GM12878 (cell line): ENCODE results near the gene PIM2. TPM values are rescaled to one million over a fixed set of nuclear protein-coding genes. Genes with fewer than 3 reads are reported as not detected.
A peak's percentile ranks its signal among the peaks of the same experiment; 100 is the strongest.

ENCODE experiments used
- ASH2L ChIP-seq: fragments of 300-600, 200-600 bp; sonication (generic); IDR thresholded peaks from 2 replicates; pipeline ENCODE4 v1.6.1; 2017; ENCODE audit warnings: low read depth, mild to moderate bottlenecking, borderline replicate concordance
- ATF3 ChIP-seq: IDR thresholded peaks from 2 replicates; pipeline ENCODE4 v1.6.1; 2011; ENCODE audit warnings: low read depth, mild to moderate bottlenecking, low read length, moderate library complexity, borderline replicate concordance; ENCODE audit errors: extremely low read depth
- CBFB ChIP-seq: IDR thresholded peaks from 2 replicates; pipeline ENCODE4 v1.6.1; 2016; ENCODE audit warnings: antibody characterized with exemption, low read depth
- CEBPB ChIP-seq, 2 experiments: fragments of 150-350 bp in 1 of 2; IDR thresholded peaks; 2 replicates each; pipeline ENCODE4 v1.6.1; 2012 to 2014; ENCODE audit warnings: low read depth in 2 of 2, low read length in 2 of 2, borderline replicate concordance in 1 of 2, inconsistent platforms in 1 of 2
- CHD1 ChIP-seq: IDR thresholded peaks from 2 replicates; pipeline ENCODE4 v1.6.1; 2012; ENCODE audit warnings: low read depth, low read length, improper control_type of control experiment
- CREM ChIP-seq: IDR thresholded peaks from 2 replicates; pipeline ENCODE4 v1.6.1; 2014; ENCODE audit warnings: antibody characterized with exemption, low read depth
- CTCF ChIP-seq, 3 experiments: IDR thresholded peaks in 2 of 3; conservative IDR thresholded peaks in 1 of 3; 2 replicates each; pipeline ENCODE4 v1.5.1; 2011; ENCODE audit warnings: low read depth in 3 of 3, low read length in 3 of 3, mild to moderate bottlenecking in 3 of 3, control low read depth in 2 of 3, moderate library complexity in 2 of 3, inconsistent platforms in 1 of 3, mixed read lengths in 1 of 3; ENCODE audit not compliant: control insufficient read depth in 2 of 3, insufficient read depth in 1 of 3; ENCODE audit errors: extremely low read depth in 1 of 3
- E4F1 ChIP-seq: fragments of 450-650 bp; IDR thresholded peaks from 2 replicates; pipeline ENCODE4 v1.6.1; 2018; ENCODE audit warnings: borderline replicate concordance, mild to moderate bottlenecking; ENCODE audit not compliant: partially characterized antibody
- EP300 ChIP-seq, 2 experiments: fragments of 150-350 bp in 1 of 2; IDR thresholded peaks; 2 replicates each; pipeline ENCODE4 v1.6.1; 2011 to 2012; ENCODE audit warnings: low read depth in 2 of 2, low read length in 2 of 2, borderline replicate concordance in 1 of 2, improper control_type of control experiment in 1 of 2, inconsistent platforms in 1 of 2; ENCODE audit not compliant: control insufficient read depth in 1 of 2
- FOXK2 ChIP-seq: fragments of 450-650 bp; IDR thresholded peaks from 2 replicates; pipeline ENCODE4 v1.6.1; 2017; ENCODE audit warnings: mild to moderate bottlenecking, moderate library complexity
- FOXM1 ChIP-seq: IDR thresholded peaks from 2 replicates; pipeline ENCODE4 v1.6.1; 2012; ENCODE audit warnings: low read depth, mild to moderate bottlenecking, inconsistent platforms, low read length, moderate library complexity
- GABPA ChIP-seq: IDR thresholded peaks from 2 replicates; pipeline ENCODE4 v1.6.1; 2014; ENCODE audit warnings: antibody characterized with exemption, low read depth, mild to moderate bottlenecking, inconsistent platforms
- GATAD2B ChIP-seq: fragments of 450-650 bp; conservative IDR thresholded peaks from 2 replicates; pipeline ENCODE4 v1.6.1; 2017; ENCODE audit warnings: low read depth, mild to moderate bottlenecking, moderate library complexity
- IKZF2 ChIP-seq, 2 experiments: fragments of 450-650 bp; IDR thresholded peaks; 2 replicates each; pipeline ENCODE4 v1.6.1; 2017; ENCODE audit warnings: mild to moderate bottlenecking in 2 of 2, moderate library complexity in 2 of 2
- KLF5 ChIP-seq: fragments of 450-650 bp; IDR thresholded peaks from 2 replicates; pipeline ENCODE4 v1.6.1; 2014; ENCODE audit warnings: mild to moderate bottlenecking; ENCODE audit not compliant: partially characterized antibody
- LARP7 ChIP-seq: fragments of 450-650 bp; IDR thresholded peaks from 2 replicates; pipeline ENCODE4 v1.6.1; 2017; ENCODE audit warnings: mild to moderate bottlenecking
- MEF2A ChIP-seq: IDR thresholded peaks from 2 replicates; pipeline ENCODE4 v1.6.1; 2011; ENCODE audit warnings: low read depth, mild to moderate bottlenecking, low read length, moderate library complexity; ENCODE audit not compliant: insufficient read depth
- MXI1 ChIP-seq: fragments of 150-350 bp; IDR thresholded peaks from 2 replicates; pipeline ENCODE4 v1.6.1; 2011; ENCODE audit warnings: low read depth, mild to moderate bottlenecking, inconsistent platforms, low read length, improper control_type of control experiment
- NFXL1 ChIP-seq: fragments of 450-650 bp; IDR thresholded peaks from 2 replicates; pipeline ENCODE4 v1.6.1; 2017; ENCODE audit warnings: antibody characterized with exemption, mild to moderate bottlenecking, borderline replicate concordance
- NFYB ChIP-seq: IDR thresholded peaks from 2 replicates; pipeline ENCODE4 v1.6.1; 2011; ENCODE audit warnings: low read depth, mild to moderate bottlenecking, low read length, improper control_type of control experiment, moderate library complexity; ENCODE audit not compliant: insufficient read depth
- NR2F1 ChIP-seq: fragments of 450-650 bp; conservative IDR thresholded peaks from 2 replicates; pipeline ENCODE4 v1.6.1; 2017; ENCODE audit warnings: mild to moderate bottlenecking
- POLR2AphosphoS2 ChIP-seq: IDR thresholded peaks from 2 replicates; pipeline ENCODE4 v1.6.1; 2011; ENCODE audit warnings: low read depth, mild to moderate bottlenecking, low read length, improper control_type of control experiment, moderate library complexity
- POU2F2 ChIP-seq: IDR thresholded peaks from 3 replicates; pipeline ENCODE4 v1.6.1; 2011; ENCODE audit warnings: low read depth, mild to moderate bottlenecking, low read length, borderline replicate concordance
- SUZ12 ChIP-seq: fragments of 200-600 bp; sonication (generic); IDR thresholded peaks from one replicate; pipeline ENCODE4 v1.6.1; 2018; ENCODE audit warnings: antibody characterized with exemption, mild to moderate bottlenecking; ENCODE audit not compliant: unreplicated experiment
- TBL1XR1 ChIP-seq: IDR thresholded peaks from 2 replicates; pipeline ENCODE4 v1.6.1; 2012; ENCODE audit warnings: low read depth, low read length, improper control_type of control experiment
- USF1 ChIP-seq: IDR thresholded peaks from 2 replicates; pipeline ENCODE4 v1.6.1; 2011; ENCODE audit warnings: borderline replicate concordance, low read depth, mild to moderate bottlenecking, moderate library complexity, mixed read lengths, low read length; ENCODE audit not compliant: insufficient read depth; ENCODE audit errors: extremely low read length
- polyA plus RNA-seq, 11 experiments: library from polyadenylated mRNA; depleted of rRNA in 4 of 11; unstranded in 6 of 11; stranded (reverse) in 5 of 11; fragments of >200 nt; fragmentation: Nextera tagmentation in 4 of 11; fragmentation: Illumina TruSeq in 1 of 11; extraction: Ambion mirVana in 4 of 11; extraction: Trizol in 1 of 11; gene quantifications; 1 replicate in 1 of 11; 2 replicates in 10 of 11; pipeline versions ENCODE4 v1.2.1 to v1.2.3, GENCODE V29; 2011 to 2016; ENCODE audit warnings: inconsistent platforms in 2 of 11, missing spikeins in 2 of 11, low read depth in 1 of 11
- total RNA-seq, 4 experiments: library from RNA; depleted of rRNA in 3 of 4; stranded (reverse); fragments of >200 nt in 3 of 4; fragmentation: Illumina TruSeq in 1 of 4; extraction: Trizol in 1 of 4; gene quantifications; 2 replicates each; pipeline versions ENCODE4 v1.2.1 to v1.2.3, GENCODE V29; 2013 to 2021

PIM2 gene
- total and polyA plus RNA-seq, 10 of the 15 experiments (the other 5 are each of a cell fraction or from before 2014, with no cell fraction given): 19.2 to 96.8 (median 32.3) TPM

GRCh38 chrX:48897157-48897624 lies 21.6 kb downstream of the PIM2 start (continued):
- TF ChIP-seq KLF5: no peak
- TF ChIP-seq MEF2A: no peak
- no peak for TF ChIP-seq USF1
- TF ChIP-seq CEBPB (IDR thresholded peaks at IDR 0.05; ENCODE audit: borderline replicate concordance in 1 of 2, low read depth in 2 of 2, low read length in 2 of 2): no peak
- TF ChIP-seq NFXL1: no peak
- no peak for TF ChIP-seq CTCF (IDR thresholded peaks at IDR 0.05 in 2 of 3, conservative IDR thresholded peaks at IDR 0.05 in 1 of 3; ENCODE audit: control insufficient read depth in 2 of 3, extremely low read depth in 1 of 3, insufficient read depth in 1 of 3, low read depth in 3 of 3, low read length in 3 of 3)
- TF ChIP-seq SUZ12: no peak
- TF ChIP-seq EP300 (IDR thresholded peaks at IDR 0.05; ENCODE audit: borderline replicate concordance in 1 of 2, control insufficient read depth in 1 of 2, low read depth in 2 of 2, low read length in 2 of 2): no peak
- TF ChIP-seq E4F1: no peak
- no peak for TF ChIP-seq POU2F2
- TF ChIP-seq IKZF2 (IDR thresholded peaks at IDR 0.05): peak in 1 of 2 experiments; percentile 7; a peak in 1 of 4 replicates
- TF ChIP-seq MXI1: no peak
- TF ChIP-seq CHD1: peak; percentile 86; the same call in 1 of the 2 replicates
- peak; percentile 81 for TF ChIP-seq FOXK2
- TF ChIP-seq ASH2L: no peak
- no peak for TF ChIP-seq FOXM1
- no peak for TF ChIP-seq GATAD2B
- no peak for TF ChIP-seq LARP7
- no peak for TF ChIP-seq POLR2AphosphoS2
- TF ChIP-seq CBFB: no peak
- TF ChIP-seq CREM: no peak
- TF ChIP-seq GABPA: no peak
- TF ChIP-seq NFYB: no peak
- no peak for TF ChIP-seq TBL1XR1
- no peak for TF ChIP-seq ATF3
- no peak for TF ChIP-seq NR2F1
